Measurements from ENCODE around the gene HSP90AB1. TPM values are rescaled to one million over a fixed set of nuclear protein-coding genes. Genes with fewer than 3 reads are reported as not detected.

Gene HSP90AB1
- total RNA-seq, 1 experiment from 2014 or later, result 1,155 TPM

GRCh38 chr6:44268095-44268628, 21.3 kb downstream of the HSP90AB1 start:
- DNase-seq (ENCODE audit: low read depth), result peak; percentile 43

GRCh38 chr6:44269178-44269920, 22.4 kb downstream of the HSP90AB1 start:
- no peak for DNase-seq (ENCODE audit: low read depth)

- DNase-seq (ENCODE audit: low read depth), result no peak
These were observed 23.1 kb downstream of the HSP90AB1 start, which contains the start of gene TMEM151B for GRCh38 chr6:44269921-44270525. TMEM151B (plus strand) TSS chr6:44270450; CDS start chr6:44270743, 293 bp downstream.

GRCh38 chr6:44270526-44271405, 23.9 kb downstream of the HSP90AB1 start:
- no peak for DNase-seq (ENCODE audit: low read depth)

GRCh38 chr6:44271406-44271723, 24.5 kb downstream of the HSP90AB1 start:
- no peak for DNase-seq (ENCODE audit: low read depth)

- no peak for DNase-seq (ENCODE audit: low read depth)
These were observed 25.0 kb downstream of the HSP90AB1 start for GRCh38 chr6:44271914-44272313.

DNA sequence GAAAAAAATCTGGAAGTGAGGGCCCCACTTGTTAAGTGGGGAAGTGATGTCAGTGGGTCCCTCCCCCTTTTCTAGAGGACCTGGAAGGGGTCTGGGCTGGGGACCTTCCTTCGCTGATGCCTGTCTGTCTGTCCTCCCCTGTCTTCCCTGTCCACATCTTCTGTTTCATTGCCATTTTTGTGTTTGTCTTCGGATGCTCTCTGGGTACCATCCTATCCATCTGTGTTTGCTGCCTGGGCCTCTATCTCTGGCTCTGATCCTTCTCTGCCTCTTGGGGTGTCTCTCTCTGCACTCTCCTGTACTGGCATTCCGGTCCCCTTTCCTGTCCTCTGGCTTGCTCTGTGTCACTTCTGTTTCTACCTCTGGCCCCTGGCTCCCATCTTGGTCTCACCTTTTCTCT, 25.6 kb downstream of the HSP90AB1 start:
- DNase-seq (ENCODE audit: low read depth), result no peak

- DNase-seq (ENCODE audit: low read depth), result no peak
These were observed 26.2 kb downstream of the HSP90AB1 start for GRCh38 chr6:44272999-44273566.

DNA sequence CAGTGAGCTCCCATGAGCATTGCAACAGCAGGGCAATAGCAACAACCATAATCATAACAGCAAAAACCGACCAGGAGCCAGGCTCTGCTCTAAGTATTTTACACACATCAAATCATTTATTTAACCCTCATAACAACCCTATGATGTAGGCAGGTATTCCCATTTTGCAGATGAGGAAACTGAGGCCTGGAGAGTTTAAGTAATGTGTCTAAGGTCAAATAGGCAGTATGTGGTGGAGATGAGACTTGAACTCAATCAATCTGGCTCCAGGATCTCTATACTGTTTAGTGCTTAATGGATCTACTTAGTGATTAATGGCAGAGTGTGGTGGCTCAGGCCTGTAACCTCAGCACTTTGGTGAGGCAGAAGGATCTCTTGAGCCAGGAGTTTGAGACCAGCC, 26.7 kb downstream of the HSP90AB1 start:
- DNase-seq (ENCODE audit: low read depth), result no peak

DNA sequence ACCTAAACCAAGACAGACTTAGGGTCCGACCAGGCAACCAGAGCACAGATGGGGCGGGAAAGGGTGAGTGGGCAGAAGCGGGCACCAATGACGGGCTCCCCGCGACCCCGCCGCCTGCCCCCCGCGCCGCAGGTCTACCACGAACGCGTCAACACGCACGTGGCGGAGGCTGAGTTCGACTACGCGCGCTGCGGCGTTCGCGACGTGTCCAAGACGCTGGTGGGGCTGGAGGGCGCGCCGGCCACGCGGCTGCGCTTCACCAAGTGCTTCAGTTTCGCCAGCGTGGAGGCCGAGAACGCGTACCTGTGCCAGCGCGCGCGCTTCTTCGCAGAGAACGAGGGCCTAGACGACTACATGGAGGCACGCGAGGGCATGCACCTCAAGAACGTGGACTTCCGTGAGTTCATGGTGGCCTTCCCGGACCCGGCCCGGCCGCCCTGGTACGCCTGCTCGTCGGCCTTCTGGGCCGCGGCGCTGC, 28.4 kb downstream of the HSP90AB1 start:
- no peak for DNase-seq (ENCODE audit: low read depth)

DNA sequence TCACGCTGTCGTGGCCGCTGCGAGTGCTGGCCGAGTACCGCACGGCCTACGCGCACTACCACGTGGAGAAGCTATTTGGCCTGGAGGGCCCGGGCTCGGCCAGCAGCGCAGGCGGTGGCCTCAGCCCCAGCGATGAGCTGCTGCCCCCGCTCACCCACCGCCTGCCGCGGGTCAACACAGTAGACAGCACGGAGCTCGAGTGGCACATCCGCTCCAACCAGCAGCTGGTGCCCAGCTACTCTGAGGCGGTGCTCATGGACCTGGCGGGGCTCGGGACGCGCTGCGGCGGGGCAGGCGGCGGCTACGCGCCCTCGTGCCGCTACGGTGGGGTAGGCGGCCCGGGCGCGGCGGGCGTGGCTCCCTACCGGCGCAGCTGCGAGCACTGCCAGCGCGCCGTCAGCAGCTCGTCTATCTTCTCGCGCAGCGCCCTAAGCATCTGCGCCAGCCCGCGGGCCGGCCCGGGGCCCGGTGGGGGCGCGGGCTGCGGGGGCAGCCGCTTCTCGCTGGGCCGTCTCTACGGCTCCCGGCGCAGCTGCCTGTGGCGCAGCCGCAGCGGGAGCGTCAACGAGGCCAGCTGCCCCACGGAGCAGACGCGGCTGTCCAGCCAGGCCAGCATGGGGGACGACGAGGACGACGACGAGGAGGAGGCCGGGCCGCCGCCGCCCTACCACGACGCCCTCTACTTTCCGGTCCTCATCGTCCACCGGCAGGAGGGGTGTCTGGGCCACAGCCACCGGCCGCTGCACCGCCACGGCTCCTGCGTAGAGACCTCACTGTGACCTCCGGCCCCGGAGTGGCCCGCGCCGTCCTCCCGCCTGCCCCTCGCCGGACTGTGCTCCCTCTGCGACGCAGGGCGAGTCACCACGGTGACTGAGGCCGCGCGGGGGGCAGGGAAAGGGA, 29.1 kb downstream of the HSP90AB1 start:
- no peak for DNase-seq (ENCODE audit: low read depth)

DNA sequence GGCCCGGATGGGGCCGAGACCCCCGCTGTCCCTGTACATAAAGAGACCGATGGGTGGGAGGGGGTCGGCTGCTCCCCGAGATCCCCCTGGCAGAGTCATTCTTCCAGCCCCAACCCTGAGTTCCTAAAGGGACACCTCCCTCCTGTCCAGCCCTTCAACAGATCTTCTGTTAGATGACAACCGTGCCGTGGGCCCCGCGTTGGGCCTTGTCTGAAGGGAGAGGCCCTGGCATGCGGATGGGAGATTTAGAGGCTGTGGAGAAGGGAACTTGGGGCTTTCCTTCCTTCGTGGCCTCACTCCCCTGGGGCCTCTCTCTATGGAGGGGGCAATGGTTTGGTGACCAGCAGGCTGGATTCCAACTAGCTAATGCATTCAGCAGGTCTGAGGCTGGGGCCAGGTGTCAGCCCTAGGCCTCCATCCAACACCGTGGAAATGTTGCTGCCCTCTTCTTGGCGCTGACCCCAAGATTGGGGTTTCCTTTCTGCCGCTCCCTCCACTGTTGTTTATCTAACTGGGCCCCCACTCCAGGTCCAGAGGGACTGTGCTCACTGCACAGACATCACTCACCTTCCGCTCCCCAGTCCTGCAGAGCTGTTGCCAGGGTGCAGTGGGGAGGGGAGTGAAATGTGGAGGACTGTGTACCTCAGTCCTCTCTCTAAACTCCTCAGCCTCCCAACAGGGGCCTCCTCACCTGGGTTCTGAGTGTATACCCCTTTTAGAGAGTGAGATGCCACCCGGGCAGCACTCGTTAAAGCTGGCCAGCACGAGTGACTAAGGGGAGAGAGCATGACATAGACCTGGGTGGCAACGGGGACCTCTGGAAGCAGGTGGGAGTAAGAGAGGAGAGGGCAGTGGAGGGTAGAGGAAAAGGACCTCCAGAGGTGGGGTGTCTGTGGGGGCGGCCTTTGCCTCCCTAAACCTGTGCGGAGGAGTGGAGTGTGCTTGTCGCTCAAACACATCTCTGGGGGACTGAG, 30.1 kb downstream of the HSP90AB1 start:
- no peak for DNase-seq (ENCODE audit: low read depth)

DNA sequence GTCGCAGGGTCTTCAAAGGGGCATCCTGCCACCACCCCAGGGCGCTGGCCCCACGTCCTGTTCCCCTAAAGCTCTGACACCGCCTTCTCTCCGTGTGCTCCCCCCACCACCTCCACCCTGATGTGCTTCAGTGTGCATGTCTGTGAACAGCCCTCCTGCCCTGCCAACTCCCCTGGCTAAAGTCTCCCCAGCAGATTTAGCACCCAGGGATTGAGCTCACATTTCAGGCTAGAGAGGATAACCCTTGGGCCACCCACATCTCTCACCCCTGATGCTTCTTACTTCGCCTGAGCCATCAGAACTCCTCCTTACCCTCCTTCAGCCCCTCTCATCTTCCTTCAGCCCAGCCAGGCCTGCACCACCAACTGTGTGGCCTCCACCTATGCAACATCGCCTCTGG, 30.9 kb downstream of the HSP90AB1 start:
- DNase-seq (ENCODE audit: low read depth), result no peak

DNA sequence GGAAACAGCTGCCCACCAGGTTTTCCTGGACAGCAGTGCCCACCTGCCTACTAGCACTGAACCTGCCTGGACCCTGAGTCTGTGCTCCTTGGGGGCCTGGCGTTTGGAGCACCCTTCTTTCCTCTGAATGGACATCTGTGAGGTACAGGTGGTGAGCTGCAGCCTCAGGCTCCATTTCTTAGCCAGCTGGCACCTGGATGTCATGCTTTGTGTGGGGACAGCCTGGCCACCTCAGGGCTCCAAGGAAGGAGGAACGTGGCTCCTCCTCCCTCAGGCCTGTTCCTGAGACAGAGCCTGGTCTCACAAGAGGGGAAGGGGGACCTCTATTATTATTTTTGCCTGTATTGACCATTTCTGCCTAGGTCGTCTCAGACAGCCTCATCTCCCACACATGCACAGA, 31.4 kb downstream of the HSP90AB1 start:
- no peak for DNase-seq (ENCODE audit: low read depth)

DNA sequence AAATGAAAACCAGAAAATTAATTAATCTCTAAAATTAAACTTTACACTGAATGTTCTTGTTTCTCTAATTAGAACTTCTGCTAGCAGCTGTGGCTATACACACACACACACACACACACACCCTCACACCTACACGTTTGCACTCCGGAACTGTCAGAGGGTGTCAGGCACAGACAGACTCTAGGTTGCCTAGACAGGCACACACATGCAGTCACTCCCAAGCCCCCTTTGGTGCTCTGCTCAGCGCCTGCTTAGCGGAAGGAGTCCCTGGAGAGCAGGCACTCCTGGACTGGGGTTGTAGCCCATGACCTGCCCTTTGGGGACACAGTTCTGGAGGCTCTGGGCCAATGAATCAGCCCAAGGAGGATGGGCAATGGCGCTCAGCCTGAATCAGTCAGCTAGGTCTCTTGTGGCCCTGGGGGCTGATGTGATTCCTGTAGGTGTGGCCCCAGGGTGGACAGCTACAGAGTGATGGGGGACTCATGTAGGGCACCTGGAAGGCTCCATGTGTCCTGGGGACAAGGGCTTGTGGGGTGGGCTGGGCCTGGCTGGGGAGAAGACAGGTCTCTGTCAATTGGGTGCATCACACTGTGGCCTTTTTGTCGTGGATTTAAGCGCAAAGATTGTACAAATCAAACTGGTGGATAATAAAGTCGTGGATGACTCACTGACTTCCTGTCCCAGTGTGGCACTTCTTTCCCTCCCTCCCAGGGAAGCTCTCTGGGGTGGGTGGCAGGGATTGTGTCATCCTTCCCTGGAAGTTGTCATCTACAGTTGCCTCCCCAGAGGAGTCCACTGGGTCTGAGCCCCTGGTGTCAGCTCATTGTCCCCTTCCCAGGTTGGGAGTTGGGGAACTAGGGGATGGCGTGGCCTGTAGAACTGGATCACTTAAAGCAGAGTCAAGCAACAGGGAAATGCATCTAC, 32.1 kb downstream of the HSP90AB1 start:
- DNase-seq (ENCODE audit: low read depth), result no peak

- DNase-seq (ENCODE audit: low read depth), result no peak
These were observed 37.2 kb downstream of the HSP90AB1 start for GRCh38 chr6:44284121-44284520.

GRCh38 chr6:44284867-44285266, 38.0 kb downstream of the HSP90AB1 start:
- DNase-seq (ENCODE audit: low read depth), result no peak

DNA sequence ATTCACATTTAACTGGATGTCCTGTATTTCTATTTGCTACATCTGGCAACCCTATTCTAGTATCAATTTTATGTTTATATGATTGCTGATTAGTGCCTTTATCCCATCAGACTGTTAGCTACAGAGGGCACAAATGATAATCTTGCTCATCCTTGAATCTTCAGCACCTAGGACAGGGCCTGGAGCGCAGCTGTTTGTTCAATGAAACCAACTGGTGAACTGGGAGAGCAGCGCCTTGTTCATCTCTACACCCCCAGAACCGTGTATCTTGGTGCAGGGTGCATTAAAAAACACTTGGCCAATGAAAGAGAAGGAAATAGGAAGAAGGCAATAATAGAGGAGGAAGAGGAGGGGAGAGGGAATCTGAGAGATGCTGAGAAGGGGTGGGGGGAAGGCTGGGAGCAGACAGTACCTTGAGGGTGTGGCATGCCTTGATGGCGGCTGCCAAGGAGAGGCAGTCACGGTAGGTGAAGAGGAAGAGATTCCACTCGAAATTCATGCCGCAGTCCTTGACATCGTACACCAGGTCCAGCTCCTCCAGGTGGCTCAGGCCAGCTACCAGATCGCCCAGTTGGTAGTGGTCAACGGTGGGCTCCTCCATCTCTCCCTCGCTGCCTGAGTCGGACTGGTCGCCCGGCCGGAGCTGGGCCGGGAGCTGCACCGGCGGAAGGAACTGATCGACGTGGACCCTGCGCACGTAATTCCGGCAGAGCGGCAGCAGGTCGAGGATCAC, 38.8 kb downstream of the HSP90AB1 start:
- DNase-seq (ENCODE audit: low read depth), result peak; percentile 37

Data from LHCN-M2 (cell line).